Suprapubic skin (tissue), 4 donors: ENCODE measurements around the gene TDP2. TPM values are rescaled to one million over a fixed set of nuclear protein-coding genes. Genes with fewer than 3 reads are reported as not detected.
"Not testable (repeated sequence)": the region's sequence is repeated elsewhere in the genome, so short reads cannot be mapped to it uniquely, and the experiment has no call there.

ENCODE experiments used
- DNase-seq, 2 donors: peaks; one replicate each; pipeline ENCODE4 v3.0.0-alpha.2; 2019; ENCODE audit warnings: low spot score in 2 of 2
- H3K27ac ChIP-seq: fragments of 200-600 bp; sonication (generic); one replicate; pipeline ENCODE4 v1.5.1; 2019
- H3K27me3 ChIP-seq: fragments of 200-600 bp; sonication (generic); one replicate; pipeline ENCODE4 v1.5.1; 2019
- H3K36me3 ChIP-seq: fragments of 200-600 bp; sonication (generic); one replicate; pipeline ENCODE4 v1.5.1; 2019
- H3K4me1 ChIP-seq: fragments of 200-600 bp; sonication (generic); one replicate; pipeline ENCODE4 v1.5.1; 2019
- H3K4me3 ChIP-seq: fragments of 200-600 bp; sonication (generic); one replicate; pipeline ENCODE4 v1.5.1; 2019; ENCODE audit warnings: mild to moderate bottlenecking
- H3K9me3 ChIP-seq: fragments of 200-600 bp; sonication (generic); one replicate; pipeline ENCODE4 v1.5.1; 2019
- CTCF ChIP-seq, 2 donors: fragments of 200-600 bp in 1 of 2; fragments of 450-650 bp in 1 of 2; sonication (generic) in 1 of 2; IDR thresholded peaks; one replicate each; pipeline ENCODE4 v1.5.1; 2016 to 2019; ENCODE audit warnings: antibody characterized with exemption in 2 of 2, mild to moderate bottlenecking in 1 of 2, moderate library complexity in 1 of 2
- EP300 ChIP-seq: sonication (generic); formaldehyde crosslinking; IDR thresholded peaks from one replicate; pipeline ENCODE4 v1.6.1; 2017; ENCODE audit warnings: antibody characterized with exemption
- POLR2A ChIP-seq, 2 donors: fragments of 450-650 bp; IDR thresholded peaks; one replicate each; pipeline ENCODE4 v1.6.1; 2017; ENCODE audit warnings: antibody characterized with exemption in 2 of 2, mild to moderate bottlenecking in 2 of 2, moderate library complexity in 2 of 2
- POLR2AphosphoS5 ChIP-seq, 3 donors: sonication (generic); formaldehyde crosslinking; IDR thresholded peaks; one replicate each; pipeline ENCODE4 v1.6.1; 2017; ENCODE audit warnings: antibody characterized with exemption in 3 of 3
- WGBS: methylation state at CpG from one replicate; pipeline ENCODE4 v1.1.5; 2018; 5-methylcytosine and 5-hydroxymethylcytosine counted together
- total RNA-seq, 4 donors: library from RNA; depleted of rRNA; stranded (reverse); fragments of >200 nt; gene quantifications; one replicate each; pipeline ENCODE4 v1.1.0, GENCODE V29; 2016

TDP2 gene
- total RNA-seq, 4 donors from 2014 or later: 15.3 to 26.2 (median 23.8) TPM

- Histone ChIP-seq H3K36me3 (no peaks in the 10 kb centered on the region), H3K27me3 (no peaks in the 10 kb centered on the region), H3K27ac (no peak overlapping the region), H3K4me3 (no peak overlapping the region), H3K9me3 (no peaks in the 10 kb centered on the region), H3K4me1 (peaks cover 6% of the 10 kb centered on the region)
- no peak for TF ChIP-seq POLR2A (IDR thresholded peaks at IDR 0.05)
- TF ChIP-seq POLR2AphosphoS5 (IDR thresholded peaks at IDR 0.05): no peak
- no peak for TF ChIP-seq EP300
- TF ChIP-seq CTCF (IDR thresholded peaks at IDR 0.05): no peak
- no peak for DNase-seq
- 77% methylated on average over 2 of the region's 2 CpGs for WGBS
These were observed 23.3 kb upstream of the TDP2 start for GRCh38 chr6:24689964-24690363.

- Histone ChIP-seq H3K9me3 (no peaks in the 10 kb centered on the region), H3K4me1 (peaks cover 6% of the 10 kb centered on the region), H3K27me3 (no peaks in the 10 kb centered on the region), H3K36me3 (no peaks in the 10 kb centered on the region), H3K4me3 (no peak overlapping the region), H3K27ac (no peak overlapping the region)
- 92% methylated on average over 4 of the region's 4 CpGs for WGBS
- TF ChIP-seq POLR2A (IDR thresholded peaks at IDR 0.05): no peak
- no peak for TF ChIP-seq EP300
- no peak for TF ChIP-seq POLR2AphosphoS5 (IDR thresholded peaks at IDR 0.05)
- no peak for TF ChIP-seq CTCF (IDR thresholded peaks at IDR 0.05)
- no peak for DNase-seq
These were observed 20.2 kb upstream of the TDP2 start for GRCh38 chr6:24686946-24687345.

GRCh38 chr6:24686408-24686807 lies 19.7 kb upstream of the TDP2 start:
- H3K4me1 ChIP-seq: peaks cover 6% of the 10 kb centered on the region
- H3K27me3 ChIP-seq: no peaks in the 10 kb centered on the region
- TF ChIP-seq POLR2A (IDR thresholded peaks at IDR 0.05): no peak
- no peak for TF ChIP-seq POLR2AphosphoS5 (IDR thresholded peaks at IDR 0.05)
- TF ChIP-seq EP300: no peak
- no peak for TF ChIP-seq CTCF (IDR thresholded peaks at IDR 0.05)
- no peaks in the 10 kb centered on the region for H3K36me3 ChIP-seq
- H3K9me3 ChIP-seq: no peaks in the 10 kb centered on the region
- H3K27ac ChIP-seq: no peak overlapping the region
- 92% methylated on average over 1 of the region's 1 CpG for WGBS
- H3K4me3 ChIP-seq: no peak overlapping the region
- no peak for DNase-seq

GRCh38 chr6:24683297-24684296 lies 16.9 kb upstream of the TDP2 start:
- no peak for DNase-seq
- TF ChIP-seq POLR2AphosphoS5 (IDR thresholded peaks at IDR 0.05) (no peak), CTCF (IDR thresholded peaks at IDR 0.05) (no peak), POLR2A (IDR thresholded peaks at IDR 0.05) (no peak), EP300 (no peak)
- no peak overlapping the region for H3K4me3 ChIP-seq
- H3K27me3 ChIP-seq: no peaks in the 10 kb centered on the region
- H3K4me1 ChIP-seq: no peaks in the 10 kb centered on the region
- no peaks in the 10 kb centered on the region for H3K9me3 ChIP-seq
- no peaks in the 10 kb centered on the region for H3K36me3 ChIP-seq
- 78% methylated on average over 10 of the region's 12 CpGs for WGBS
- no peak overlapping the region for H3K27ac ChIP-seq

GRCh38 chr6:24680582-24680981 lies 13.9 kb upstream of the TDP2 start:
- no peak for DNase-seq
- H3K27ac ChIP-seq: no peak overlapping the region
- H3K27me3 ChIP-seq: no peaks in the 10 kb centered on the region
- H3K9me3 ChIP-seq: no peaks in the 10 kb centered on the region
- H3K4me1 ChIP-seq: no peaks in the 10 kb centered on the region
- no peaks in the 10 kb centered on the region for H3K36me3 ChIP-seq
- H3K4me3 ChIP-seq: no peak overlapping the region
- TF ChIP-seq CTCF (IDR thresholded peaks at IDR 0.05) (no peak), EP300 (no peak), POLR2A (IDR thresholded peaks at IDR 0.05) (no peak), POLR2AphosphoS5 (IDR thresholded peaks at IDR 0.05) (no peak)
- WGBS: 78% methylated on average over 7 of the region's 7 CpGs

GRCh38 chr6:24678792-24679352 lies 12.2 kb upstream of the TDP2 start:
- not testable (repeated sequence) for H3K27ac ChIP-seq, H3K4me1 ChIP-seq, H3K27me3 ChIP-seq, H3K36me3 ChIP-seq, H3K4me3 ChIP-seq, H3K9me3 ChIP-seq, DNase-seq
- WGBS: 91% methylated on average over 11 of the region's 11 CpGs
